Omental fat pad (tissue), 4 donors: Measurements from ENCODE around the gene TMEM259. TPM values are rescaled to one million over a fixed set of nuclear protein-coding genes. Genes with fewer than 3 reads are reported as not detected.
A peak's percentile ranks its signal among the peaks of the same experiment; 100 is the strongest.

Experiments used
- ATAC-seq: fragments of 150-250 bp; one replicate; pipeline ENCODE4 v1.9.1; 2016; ENCODE audit warnings: mild to moderate bottlenecking, moderate library complexity; ENCODE audit not compliant: low FRiP score
- DNase-seq: peaks from one replicate; pipeline ENCODE4 v3.0.0-alpha.2; 2019; ENCODE audit warnings: low spot score
- total RNA-seq, 4 donors: library from RNA; depleted of rRNA; stranded (reverse); fragments of >200 nt; gene quantifications; one replicate each; pipeline ENCODE4 v1.1.0, GENCODE V29; 2016
- TF ChIP-seq, protein P1 (sequence below), 3 donors: fragments of 450-650 bp; IDR thresholded peaks; one replicate each; pipeline ENCODE4 v1.5.1; 2016 to 2017; ENCODE audit warnings: antibody characterized with exemption in 3 of 3, mild to moderate bottlenecking in 3 of 3, moderate library complexity in 2 of 3

Gene TMEM259
- total RNA-seq, 4 donors from 2014 or later, result 112 to 164 (median 161) TPM

DNA sequence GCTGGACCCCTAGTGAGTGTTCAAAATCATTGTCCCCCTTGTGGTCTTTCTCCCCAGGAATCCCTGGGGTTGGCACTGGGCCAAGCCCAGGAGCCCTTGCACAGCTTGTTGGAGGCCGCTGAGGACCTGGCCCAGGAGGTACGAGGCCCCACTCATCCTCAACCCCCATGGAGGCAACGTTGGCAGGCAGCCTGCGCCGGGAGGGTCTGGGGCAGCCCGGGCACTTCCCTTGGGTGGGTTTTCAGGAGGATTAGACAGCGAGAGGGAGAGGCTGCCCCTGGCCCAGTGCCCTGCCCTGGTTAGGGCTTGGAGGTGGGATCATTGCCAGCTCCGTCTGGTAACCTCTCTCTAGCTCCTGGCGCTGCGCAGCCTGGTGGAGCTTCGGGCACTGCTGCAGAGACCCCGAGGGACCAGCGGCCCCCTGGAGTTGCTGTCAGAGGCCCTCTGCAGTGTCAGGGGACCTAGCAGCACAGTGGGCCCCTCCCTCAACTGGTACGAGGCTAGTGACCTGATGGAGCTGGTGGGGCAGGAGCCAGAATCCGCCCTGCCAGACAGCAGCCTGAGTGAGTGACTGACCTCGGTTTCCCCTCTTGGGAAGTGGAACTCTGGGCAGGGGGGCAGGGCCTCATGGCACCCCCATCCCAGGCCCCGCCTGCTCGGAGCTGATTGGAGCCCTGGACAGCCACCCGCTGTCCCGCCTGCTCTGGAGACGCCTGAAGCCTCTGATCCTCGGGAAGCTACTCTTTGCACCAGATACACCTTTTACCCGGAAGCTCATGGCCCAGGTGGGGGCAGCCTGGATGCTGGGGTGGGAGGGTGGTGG is 22.0 kb upstream of the TMEM259 start:
- no peak for ATAC-seq
- no peak for DNase-seq
- TF ChIP-seq, protein P1, sequence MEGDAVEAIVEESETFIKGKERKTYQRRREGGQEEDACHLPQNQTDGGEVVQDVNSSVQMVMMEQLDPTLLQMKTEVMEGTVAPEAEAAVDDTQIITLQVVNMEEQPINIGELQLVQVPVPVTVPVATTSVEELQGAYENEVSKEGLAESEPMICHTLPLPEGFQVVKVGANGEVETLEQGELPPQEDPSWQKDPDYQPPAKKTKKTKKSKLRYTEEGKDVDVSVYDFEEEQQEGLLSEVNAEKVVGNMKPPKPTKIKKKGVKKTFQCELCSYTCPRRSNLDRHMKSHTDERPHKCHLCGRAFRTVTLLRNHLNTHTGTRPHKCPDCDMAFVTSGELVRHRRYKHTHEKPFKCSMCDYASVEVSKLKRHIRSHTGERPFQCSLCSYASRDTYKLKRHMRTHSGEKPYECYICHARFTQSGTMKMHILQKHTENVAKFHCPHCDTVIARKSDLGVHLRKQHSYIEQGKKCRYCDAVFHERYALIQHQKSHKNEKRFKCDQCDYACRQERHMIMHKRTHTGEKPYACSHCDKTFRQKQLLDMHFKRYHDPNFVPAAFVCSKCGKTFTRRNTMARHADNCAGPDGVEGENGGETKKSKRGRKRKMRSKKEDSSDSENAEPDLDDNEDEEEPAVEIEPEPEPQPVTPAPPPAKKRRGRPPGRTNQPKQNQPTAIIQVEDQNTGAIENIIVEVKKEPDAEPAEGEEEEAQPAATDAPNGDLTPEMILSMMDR (IDR thresholded peaks at IDR 0.05), result no peak

DNA sequence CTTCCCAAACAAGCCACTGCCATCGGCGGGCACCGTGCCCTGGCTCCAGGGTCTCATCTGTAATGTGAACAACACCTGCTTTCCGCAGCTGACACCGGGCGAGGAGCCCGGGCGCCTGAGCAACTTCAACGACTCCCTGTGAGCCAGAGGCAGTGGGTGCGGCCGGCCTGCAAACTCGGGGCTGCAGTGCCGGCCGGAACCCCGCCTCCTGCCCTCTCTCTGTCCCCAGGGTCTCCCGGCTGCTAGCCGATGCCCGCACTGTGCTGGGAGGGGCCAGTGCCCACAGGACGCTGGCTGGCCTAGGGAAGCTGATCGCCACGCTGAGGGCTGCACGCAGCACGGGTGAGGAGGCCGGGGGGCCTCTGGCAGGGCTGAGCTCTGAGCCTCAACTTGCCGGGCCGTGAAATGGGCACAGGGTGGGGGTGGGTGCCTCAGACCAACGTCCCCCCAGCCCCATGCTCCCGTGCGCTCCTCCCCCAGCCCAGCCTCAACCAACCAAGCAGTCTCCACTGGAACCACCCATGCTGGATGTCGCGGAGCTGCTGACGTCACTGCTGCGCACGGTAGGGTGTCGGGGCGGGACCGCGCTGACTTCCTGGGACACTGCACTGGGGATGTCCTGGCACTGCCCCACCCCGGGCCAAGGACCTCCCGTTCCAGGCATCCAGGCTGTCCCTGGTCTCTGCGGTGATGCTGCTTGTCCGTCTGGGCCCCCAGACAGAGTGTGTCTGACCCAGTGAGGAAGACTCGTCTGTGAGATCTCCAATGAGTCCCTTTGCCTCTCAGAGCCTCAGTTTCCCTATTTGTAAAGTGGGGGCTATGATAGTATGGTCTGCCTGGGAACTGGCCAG is 21.1 kb upstream of the TMEM259 start:
- no peak for DNase-seq
- no peak for ATAC-seq
- TF ChIP-seq, protein P1 (IDR thresholded peaks at IDR 0.05), result no peak

DNA sequence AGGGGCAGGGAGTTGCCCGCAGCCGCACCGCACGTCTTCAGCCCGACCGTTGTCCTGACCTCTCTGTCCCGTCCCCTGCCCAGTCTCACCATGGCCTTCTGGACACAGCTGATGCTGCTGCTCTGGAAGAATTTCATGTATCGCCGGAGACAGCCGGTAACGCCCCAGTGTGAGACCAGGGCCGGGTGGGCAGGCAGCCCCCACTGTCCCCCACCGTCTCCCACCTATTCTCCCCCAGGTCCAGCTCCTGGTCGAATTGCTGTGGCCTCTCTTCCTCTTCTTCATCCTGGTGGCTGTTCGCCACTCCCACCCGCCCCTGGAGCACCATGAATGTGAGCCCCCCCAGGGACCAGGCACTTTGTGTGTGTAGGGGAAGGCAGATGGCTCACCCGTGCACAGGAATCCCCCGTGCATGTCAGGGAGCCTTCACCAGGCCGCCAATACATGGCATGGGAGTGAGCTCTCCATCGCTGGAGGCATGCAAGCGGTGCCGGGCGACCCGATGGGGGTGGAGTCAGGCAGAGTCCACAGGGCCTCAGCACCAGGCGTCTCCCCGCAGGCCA is 20.4 kb upstream of the TMEM259 start:
- TF ChIP-seq, protein P1 (IDR thresholded peaks at IDR 0.05), result no peak
- no peak for ATAC-seq
- no peak for DNase-seq

DNA sequence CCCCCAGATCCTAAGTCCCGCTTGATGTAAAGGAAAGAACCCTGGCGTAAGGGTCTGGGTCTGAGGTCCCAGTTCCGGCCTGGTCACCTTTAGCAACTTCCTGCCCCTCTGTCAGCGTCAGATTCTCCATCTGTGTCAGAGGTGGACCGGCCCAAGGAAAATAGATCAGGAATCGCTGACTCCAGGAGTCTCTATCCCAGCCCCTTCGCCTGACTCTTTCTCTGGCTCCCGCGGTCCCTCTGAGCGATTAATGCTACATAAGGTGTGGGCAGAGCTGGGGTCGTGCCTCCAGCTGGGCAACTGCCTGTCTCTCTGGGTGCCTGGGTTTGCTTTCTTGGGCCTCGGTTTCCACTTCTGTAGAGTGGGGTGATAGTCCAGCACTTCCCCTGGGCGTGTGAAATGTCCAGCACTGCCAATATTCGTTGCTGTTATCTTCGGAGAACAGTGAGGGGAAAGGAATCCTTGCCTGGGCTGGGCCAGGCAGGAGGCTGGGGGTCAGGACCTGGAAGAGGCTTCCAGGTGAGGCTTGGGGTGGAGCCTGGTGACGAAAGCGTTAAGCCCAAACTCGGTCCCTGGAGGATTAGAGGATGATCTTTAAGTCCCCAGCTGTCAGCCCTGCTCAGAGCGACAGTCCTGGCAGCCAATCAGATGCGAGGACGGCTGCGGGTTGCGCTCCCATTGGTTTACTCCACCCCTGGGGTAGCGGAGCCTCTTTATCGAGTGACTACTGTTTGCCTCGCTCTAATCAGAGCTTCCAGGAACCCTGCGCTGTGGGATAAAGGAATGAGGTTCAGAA is 19.8 kb upstream of the TMEM259 start:
- TF ChIP-seq, protein P1 (IDR thresholded peaks at IDR 0.05), result no peak
- ATAC-seq, result peak; percentile 45
- DNase-seq, result peak; percentile 79

DNA sequence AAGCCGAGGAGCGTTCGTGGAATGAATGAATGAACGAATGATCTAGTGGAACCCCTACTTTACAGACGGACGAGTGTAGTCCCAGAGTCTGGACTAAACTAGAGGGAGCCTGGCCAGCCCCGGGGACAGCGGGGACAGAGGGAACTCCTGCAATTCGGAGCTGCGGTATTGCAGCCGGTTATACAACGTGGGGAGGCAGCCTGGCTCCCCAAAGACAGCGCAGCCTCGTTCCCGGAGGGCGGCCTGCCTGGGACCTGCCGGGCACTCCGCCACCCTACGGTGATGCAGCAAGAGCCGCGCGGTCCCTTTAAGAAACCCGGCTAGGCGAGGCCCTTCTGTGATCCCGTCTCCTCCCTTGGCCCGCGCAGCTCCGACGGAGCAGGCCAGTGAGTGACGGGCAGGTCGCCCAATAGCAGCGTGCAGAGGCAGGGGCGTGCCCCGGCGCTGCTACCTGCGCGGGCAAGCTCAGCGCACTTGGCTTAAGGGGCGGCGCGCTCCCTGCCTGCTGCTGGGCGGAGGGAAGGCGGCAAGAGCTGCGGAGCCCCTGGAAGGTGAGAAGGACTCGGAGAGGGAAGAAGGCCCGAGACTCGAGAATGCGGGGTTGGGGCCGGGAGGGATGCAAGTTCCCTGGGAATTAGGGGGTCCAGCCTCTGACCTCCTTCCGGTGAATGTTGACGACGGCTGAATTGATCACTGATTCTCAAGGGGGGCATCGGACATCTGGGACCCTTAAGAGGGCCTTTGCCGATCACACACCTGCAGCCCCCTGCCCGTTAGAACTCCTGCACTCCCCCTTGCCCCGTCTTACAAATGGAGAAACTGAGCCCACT is 18.9 kb upstream of the TMEM259 start, which contains the start of gene ABCA7:
Gene ABCA7 (plus strand): TSS at position 462 of the 830 bp plus-strand sequence. CDS start 1,255 bp downstream, outside the sequence.
- ATAC-seq (peak; percentile 96), DNase-seq (peak; percentile 94)
- TF ChIP-seq, protein P1 (IDR thresholded peaks at IDR 0.05), result no peak
